WI38 (cell line): Measurements from ENCODE around the gene RIPPLY3.

Source experiments
- H3K4me3 ChIP-seq: 2 replicates; pipeline ENCODE4 v1.5.1; 2011; ENCODE audit warnings: low read depth, mild to moderate bottlenecking, control low read depth, low read length
- CTCF ChIP-seq: IDR thresholded peaks from 2 replicates; pipeline ENCODE4 v1.5.1; 2012; ENCODE audit warnings: low read depth, mild to moderate bottlenecking, control low read depth, low read length

RIPPLY3 gene

GRCh38 chr21:37008724-37009123, 2.2 kb downstream of the RIPPLY3 start:
- H3K4me3 ChIP-seq, result no peak overlapping the region
- TF ChIP-seq CTCF, result no peak

DNA sequence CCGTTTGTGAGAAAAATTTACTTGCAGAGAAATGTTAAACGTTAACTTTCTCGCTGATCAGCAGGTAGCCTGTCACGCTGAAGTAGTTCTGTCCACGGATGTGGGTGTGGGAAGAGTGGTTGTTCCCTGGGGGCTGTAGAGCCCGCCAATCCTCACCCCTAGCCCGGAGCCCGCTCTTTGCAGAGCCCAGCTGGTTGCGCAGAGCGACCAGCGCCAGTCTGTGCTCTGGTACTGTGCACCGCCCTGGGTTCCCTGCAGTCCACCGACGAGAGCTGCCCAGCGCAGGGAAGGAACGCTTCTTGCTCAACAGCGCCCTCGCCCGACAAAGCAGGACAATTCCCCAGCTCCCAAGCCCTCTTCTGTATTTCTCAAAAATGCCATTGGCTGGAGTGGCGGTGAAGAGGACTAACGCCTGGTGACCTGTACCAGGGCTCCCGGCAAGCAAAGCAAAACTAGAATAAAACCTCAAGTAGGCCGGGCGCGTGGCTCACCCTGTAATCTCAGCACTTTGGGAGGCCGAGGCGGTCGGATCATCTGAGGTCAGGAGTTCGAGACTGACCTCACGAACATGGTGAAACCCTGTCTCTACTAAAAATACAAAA, 3.3 kb downstream of the RIPPLY3 start:
- H3K4me3 ChIP-seq, result no peak overlapping the region
- peak; percentile 79 for TF ChIP-seq CTCF

DNA sequence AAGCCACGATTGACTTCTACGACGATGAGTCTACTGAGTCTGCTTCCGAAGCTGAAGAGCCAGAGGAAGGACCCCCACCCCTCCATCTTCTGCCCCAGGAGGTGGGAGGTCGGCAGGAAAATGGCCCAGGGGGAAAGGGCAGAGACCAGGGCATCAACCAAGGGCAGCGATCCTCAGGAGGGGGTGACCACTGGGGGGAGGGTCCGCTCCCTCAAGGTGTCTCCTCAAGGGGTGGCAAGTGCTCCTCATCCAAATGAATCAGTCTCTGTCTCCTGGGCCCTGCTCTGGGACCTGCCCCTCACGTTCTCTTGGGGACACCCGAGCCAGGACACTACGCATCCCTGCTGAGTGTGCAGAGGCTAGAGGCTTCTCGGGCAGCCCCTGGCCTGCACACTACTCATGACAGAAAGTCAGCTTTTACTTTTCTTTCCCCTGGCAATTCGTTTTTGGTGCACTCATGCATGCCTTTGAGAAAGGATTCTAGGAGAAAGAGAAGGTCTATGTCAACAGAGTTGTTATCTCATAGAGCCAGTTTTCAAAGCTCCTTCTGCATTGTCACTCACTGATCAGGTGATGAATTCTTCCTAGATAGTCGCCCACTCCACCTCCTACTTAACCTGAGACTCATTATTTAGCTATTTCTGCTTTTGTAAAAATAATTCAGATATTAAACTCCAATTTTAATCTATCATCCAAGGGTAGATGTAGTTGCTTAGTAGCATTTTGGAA, 11.6 kb downstream of the RIPPLY3 start:
- no peak for TF ChIP-seq CTCF
- H3K4me3 ChIP-seq, result no peak overlapping the region

DNA sequence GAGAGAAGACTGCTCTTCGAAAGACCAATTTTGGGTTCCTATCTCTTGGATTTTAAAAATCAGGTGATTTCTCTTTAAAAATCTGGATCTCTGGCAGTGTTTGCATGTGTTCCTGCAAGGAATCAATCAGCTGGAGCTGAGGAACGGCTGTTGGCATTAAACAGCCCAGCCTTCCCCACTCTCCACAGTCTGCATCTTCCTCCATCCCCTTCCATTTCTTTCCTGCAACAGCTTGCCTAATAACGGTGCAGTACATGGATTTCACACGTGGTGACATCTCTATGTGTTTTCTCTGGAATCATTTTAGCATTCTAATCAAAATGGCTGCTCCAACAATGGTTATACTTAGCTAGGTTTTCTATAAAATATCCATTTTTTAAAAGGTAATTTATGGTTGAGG, 20.0 kb downstream of the RIPPLY3 start:
- TF ChIP-seq CTCF, result no peak

DNA sequence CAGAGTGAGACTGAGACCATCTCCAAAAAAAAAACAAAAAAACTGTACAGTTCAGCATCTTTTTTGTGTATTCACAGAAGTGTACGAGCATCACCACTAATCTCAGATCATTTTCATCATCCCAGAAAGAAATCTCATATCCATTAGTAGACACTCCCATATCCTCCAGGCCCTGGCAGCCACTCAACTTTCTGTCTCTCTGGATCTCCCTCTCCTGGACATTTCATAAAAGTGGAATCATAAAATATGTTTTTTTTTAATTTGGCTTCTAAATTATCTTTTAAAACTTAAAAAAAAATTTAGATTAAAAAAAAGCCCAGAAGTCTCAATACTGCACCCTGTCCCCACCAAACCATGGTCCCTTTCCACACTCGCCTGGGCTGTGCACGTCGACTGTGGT, 22.1 kb downstream of the RIPPLY3 start:
- H3K4me3 ChIP-seq, result no peak overlapping the region
- TF ChIP-seq CTCF, result no peak

More for the DNA sequence above, 20.0 kb downstream of the RIPPLY3 start:
- H3K4me3 ChIP-seq, result no peak overlapping the region

- no peak overlapping the region for H3K4me3 ChIP-seq
- no peak for TF ChIP-seq CTCF
These were observed 24.4 kb downstream of the RIPPLY3 start for GRCh38 chr21:37030864-37031263.

DNA sequence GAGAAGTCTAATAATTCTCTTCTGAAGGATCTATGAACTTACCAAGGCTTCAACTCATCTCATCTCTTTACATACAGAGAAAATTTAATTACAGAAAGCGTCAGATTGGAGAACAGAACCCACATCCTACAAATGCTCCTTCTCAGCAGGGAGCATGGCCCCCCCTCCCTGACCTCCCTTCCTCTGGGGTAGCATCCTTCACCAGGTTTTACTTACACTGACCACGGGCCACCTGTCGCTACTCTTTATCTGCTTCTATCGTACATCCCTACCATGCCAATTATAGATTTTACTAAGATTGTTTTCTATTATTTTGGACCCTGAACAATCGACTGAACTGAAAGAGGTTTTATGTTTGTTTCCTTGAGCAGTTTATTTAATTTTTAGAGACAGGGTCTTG, 25.8 kb downstream of the RIPPLY3 start:
- no peak overlapping the region for H3K4me3 ChIP-seq
- no peak for TF ChIP-seq CTCF
